H9 (cell line): Measurements from ENCODE around the gene IL18R1. TPM values are rescaled to one million over a fixed set of nuclear protein-coding genes. Genes with fewer than 3 reads are reported as not detected.

ENCODE experiments used
- DNase-seq: peaks from one replicate; pipeline ENCODE4 v3.0.0-alpha.2; 2017
- H2AFZ ChIP-seq: one replicate; pipeline ENCODE4 v1.6.1; 2013; ENCODE audit warnings: mild to moderate bottlenecking, low read length, control low read depth, moderate library complexity
- H2AK5ac ChIP-seq: 2 replicates; pipeline ENCODE4 v1.6.1; 2013; ENCODE audit warnings: low read length, control low read depth, mixed read lengths; ENCODE audit not compliant: insufficient read length
- H2BK120ac ChIP-seq: one replicate; pipeline ENCODE4 v1.6.1; 2013; ENCODE audit warnings: low read depth, mild to moderate bottlenecking, low read length, control low read depth, inconsistent platforms; ENCODE audit not compliant: poor library complexity, severe bottlenecking
- H2BK12ac ChIP-seq: 2 replicates; pipeline ENCODE4 v1.6.1; 2013; ENCODE audit warnings: low read length, control low read depth, mixed read lengths, low read depth; ENCODE audit not compliant: insufficient read length
- H2BK15ac ChIP-seq: 2 replicates; pipeline ENCODE4 v1.6.1; 2013; ENCODE audit warnings: low read depth, low read length, control low read depth
- H2BK20ac ChIP-seq: one replicate; pipeline ENCODE4 v1.6.1; 2013; ENCODE audit warnings: low read depth, mild to moderate bottlenecking, low read length, control low read depth, inconsistent platforms; ENCODE audit not compliant: poor library complexity, severe bottlenecking
- H2BK5ac ChIP-seq: 2 replicates; pipeline ENCODE4 v1.6.1; 2013; ENCODE audit warnings: low read length, control low read depth, mixed read lengths; ENCODE audit not compliant: insufficient read length
- H3K14ac ChIP-seq: 2 replicates; pipeline ENCODE4 v1.6.1; 2013; ENCODE audit warnings: low read length, control low read depth; ENCODE audit not compliant: insufficient read depth
- H3K18ac ChIP-seq: 2 replicates; pipeline ENCODE4 v1.6.1; 2013; ENCODE audit warnings: low read depth, mild to moderate bottlenecking, mixed read lengths, low read length, control low read depth; ENCODE audit not compliant: insufficient read length
- H3K23ac ChIP-seq: 2 replicates; pipeline ENCODE4 v1.6.1; 2013; ENCODE audit warnings: low read length, control low read depth, mixed read lengths, low read depth; ENCODE audit not compliant: insufficient read length
- H3K23me2 ChIP-seq: 2 replicates; pipeline ENCODE4 v1.6.1; 2013; ENCODE audit warnings: low read depth, mild to moderate bottlenecking, mixed read lengths, low read length, control low read depth; ENCODE audit not compliant: insufficient read length, poor library complexity, severe bottlenecking
- H3K27ac ChIP-seq: 2 replicates; pipeline ENCODE4 v1.5.1; 2013; ENCODE audit warnings: low read length, control low read depth, mixed read lengths, low read depth; ENCODE audit not compliant: insufficient read length
- H3K27me3 ChIP-seq: 2 replicates; pipeline ENCODE4 v1.6.1; 2013; ENCODE audit warnings: low read length, control low read depth, inconsistent platforms; ENCODE audit not compliant: insufficient read depth
- H3K4ac ChIP-seq: 2 replicates; pipeline ENCODE4 v1.6.1; 2013; ENCODE audit warnings: low read depth, mild to moderate bottlenecking, control low read depth, inconsistent platforms, low read length, moderate library complexity
- H3K4me1 ChIP-seq: 2 replicates; pipeline ENCODE4 v1.6.1; 2013; ENCODE audit warnings: low read length, control low read depth, inconsistent platforms; ENCODE audit not compliant: insufficient read depth
- H3K4me2 ChIP-seq: 2 replicates; pipeline ENCODE4 v1.6.1; 2013; ENCODE audit warnings: low read length, control low read depth, mixed read lengths; ENCODE audit not compliant: insufficient read length, insufficient read depth
- H3K56ac ChIP-seq: 2 replicates; pipeline ENCODE4 v1.6.1; 2013; ENCODE audit warnings: low read depth, mild to moderate bottlenecking, mixed read lengths, low read length, control low read depth; ENCODE audit not compliant: insufficient read length
- H3K79me1 ChIP-seq: 2 replicates; pipeline ENCODE4 v1.6.1; 2013; ENCODE audit warnings: low read depth, mild to moderate bottlenecking, moderate library complexity, low read length, control low read depth, inconsistent platforms; ENCODE audit not compliant: insufficient read depth, poor library complexity, severe bottlenecking
- H3K79me2 ChIP-seq: 2 replicates; pipeline ENCODE4 v1.6.1; 2013; ENCODE audit warnings: low read length, control low read depth, inconsistent platforms; ENCODE audit not compliant: insufficient read depth
- H3K9ac ChIP-seq: 2 replicates; pipeline ENCODE4 v1.6.1; 2013; ENCODE audit warnings: low read length, control low read depth, mixed read lengths; ENCODE audit not compliant: insufficient read length; ENCODE audit errors: extremely low read depth
- H3K9me3 ChIP-seq: one replicate; pipeline ENCODE4 v1.6.1; 2013; ENCODE audit warnings: low read depth, low read length, inconsistent platforms; ENCODE audit not compliant: control insufficient read depth
- H3T11ph ChIP-seq: one replicate; pipeline ENCODE4 v1.6.1; 2013; ENCODE audit warnings: mild to moderate bottlenecking, low read length, control low read depth, inconsistent platforms
- H4K20me1 ChIP-seq: one replicate; pipeline ENCODE4 v1.6.1; 2013; ENCODE audit not compliant: control insufficient read depth, insufficient read length, insufficient read depth
- H4K5ac ChIP-seq: 2 replicates; pipeline ENCODE4 v1.6.1; 2013; ENCODE audit warnings: low read depth, mild to moderate bottlenecking, mixed read lengths, low read length, control low read depth; ENCODE audit not compliant: insufficient read length
- H4K8ac ChIP-seq: replicated peaks from 2 replicates; pipeline ENCODE4 v1.6.1; 2013; ENCODE audit warnings: low read length, control low read depth, mixed read lengths, low read depth; ENCODE audit not compliant: insufficient read length
- H4K91ac ChIP-seq: 2 replicates; pipeline ENCODE4 v1.6.1; 2013; ENCODE audit warnings: low read depth, mild to moderate bottlenecking, moderate library complexity, mixed read lengths, low read length, control low read depth; ENCODE audit not compliant: insufficient read length
- H3K27ac Mint-ChIP-seq, 3 experiments: 2 replicates in 2 of 3; 3 replicates in 1 of 3; pipeline ENCODE4 v1.8.0; 2020 to 2021; ENCODE audit warnings: mixed read lengths in 3 of 3, mild to moderate bottlenecking in 1 of 3, moderate library complexity in 1 of 3
- H3K27me3 Mint-ChIP-seq: 2 replicates; pipeline ENCODE4 v1.8.0; 2021; ENCODE audit warnings: low read depth, mild to moderate bottlenecking, moderate library complexity, mixed read lengths
- H3K36me3 Mint-ChIP-seq, 3 experiments: 2 replicates in 2 of 3; 3 replicates in 1 of 3; pipeline ENCODE4 v1.8.0; 2020 to 2021; ENCODE audit warnings: low read depth in 3 of 3, mixed read lengths in 3 of 3; ENCODE audit not compliant: insufficient read depth in 1 of 3
- H3K4me1 Mint-ChIP-seq, 2 experiments: 2 replicates each; pipeline ENCODE4 v1.8.0; 2020; ENCODE audit warnings: mixed read lengths in 2 of 2
- H3K4me3 Mint-ChIP-seq, 2 experiments: 2 replicates in 1 of 2; 3 replicates in 1 of 2; pipeline ENCODE4 v1.8.0; 2020 to 2021; ENCODE audit warnings: mild to moderate bottlenecking in 2 of 2, mixed read lengths in 2 of 2, moderate library complexity in 1 of 2
- H3K9me3 Mint-ChIP-seq, 2 experiments: 2 replicates in 1 of 2; 3 replicates in 1 of 2; pipeline ENCODE4 v1.8.0; 2020; ENCODE audit warnings: mild to moderate bottlenecking in 2 of 2, mixed read lengths in 2 of 2, moderate library complexity in 1 of 2
- CTCF ChIP-seq: fragments of 200-600 bp; sonication (generic); conservative IDR thresholded peaks from 3 replicates; pipeline ENCODE4 v1.8.0; 2021; ENCODE audit warnings: antibody characterized with exemption, mild to moderate bottlenecking
- WGBS: extraction: QIAGEN DNeasy Blood & Tissue Kit; methylation state at CpG from one replicate; pipeline ENCODE4 v1.1.7; 2013; ENCODE audit warnings: missing lambda C conversion rate, low lambda C conversion rate, mixed read lengths; ENCODE audit not compliant: insufficient read length; ENCODE audit errors: extremely low coverage; 5-methylcytosine and 5-hydroxymethylcytosine counted together
- total RNA-seq: library from RNA; stranded (reverse); gene quantifications from 2 replicates; pipeline ENCODE4 v1.2.1, GENCODE V29; 2021

IL18R1 gene
- total RNA-seq, 1 experiment from 2014 or later: not detected

- no peak overlapping the region for H3T11ph ChIP-seq
- H3K23ac ChIP-seq: no peak overlapping the region
- TF ChIP-seq CTCF: no peak
- H2BK120ac ChIP-seq: no peak overlapping the region
- Mint-ChIP-seq H3K27ac (no peak overlapping the region), H3K4me3 (no peak overlapping the region), H3K36me3 (no peaks in the 10 kb centered on the region), H3K27me3 (no peaks in the 10 kb centered on the region), H3K4me1 (no peaks in the 10 kb centered on the region), H3K9me3 (no peaks in the 10 kb centered on the region)
- DNase-seq: no peak
- no peak overlapping the region for H2AFZ ChIP-seq
- no peaks in the 10 kb centered on the region for H3K9me3 ChIP-seq
- no peak overlapping the region for H2BK20ac ChIP-seq
- no peak overlapping the region for H4K5ac ChIP-seq
- H4K91ac ChIP-seq: no peak overlapping the region
- H3K27me3 ChIP-seq: no peaks in the 10 kb centered on the region
- no CpG with 5 or more reads among the region's 2 CpGs for WGBS
- H3K4me1 ChIP-seq: no peaks in the 10 kb centered on the region
- no peaks in the 10 kb centered on the region for H4K20me1 ChIP-seq
- no peak overlapping the region for H2BK15ac ChIP-seq
- H3K79me2 ChIP-seq: no peaks in the 10 kb centered on the region
- H2BK12ac ChIP-seq: no peak overlapping the region
- no peak overlapping the region for H3K14ac ChIP-seq
- H2AK5ac ChIP-seq: no peak overlapping the region
- no peaks in the 10 kb centered on the region for H3K79me1 ChIP-seq
- no peaks in the 10 kb centered on the region for H3K23me2 ChIP-seq
- no peak overlapping the region for H3K4me2 ChIP-seq
- H2BK5ac ChIP-seq: no peak overlapping the region
- H3K18ac ChIP-seq: no peak overlapping the region
- H3K9ac ChIP-seq: no peak overlapping the region
- no peak overlapping the region for H3K4ac ChIP-seq
- no peak overlapping the region for H4K8ac ChIP-seq
- H3K56ac ChIP-seq: no peak overlapping the region
- H3K27ac ChIP-seq: no peak overlapping the region
Measured at GRCh38 chr2:102434655-102435381, 79.2 kb downstream of the IL18R1 start.
